Stimulated activated CD4-positive, alpha-beta T cell treated with anti-CD3 and anti-CD28 coated beads, Interleukin-15, amount 100 ng/mL, for 24 hours (primary cell): Measurements from ENCODE around the gene RGL2.
A peak's percentile ranks its signal among the peaks of the same experiment; 100 is the strongest.
"Not testable (repeated sequence)": the region's sequence is repeated elsewhere in the genome, so short reads cannot be mapped to it uniquely, and the experiment has no call there.

Source experiments
- DNase-seq: peaks from one replicate; pipeline ENCODE4 v3.0.0-alpha.2; 2020

The RGL2 gene

GRCh38 chr6:33292996-33293682, 5.6 kb downstream of the RGL2 start:
- DNase-seq = no peak

GRCh38 chr6:33290459-33290858, 8.3 kb downstream of the RGL2 start:
- no peak for DNase-seq

GRCh38 chr6:33289784-33290315, 8.9 kb downstream of the RGL2 start:
- no peak for DNase-seq

DNA sequence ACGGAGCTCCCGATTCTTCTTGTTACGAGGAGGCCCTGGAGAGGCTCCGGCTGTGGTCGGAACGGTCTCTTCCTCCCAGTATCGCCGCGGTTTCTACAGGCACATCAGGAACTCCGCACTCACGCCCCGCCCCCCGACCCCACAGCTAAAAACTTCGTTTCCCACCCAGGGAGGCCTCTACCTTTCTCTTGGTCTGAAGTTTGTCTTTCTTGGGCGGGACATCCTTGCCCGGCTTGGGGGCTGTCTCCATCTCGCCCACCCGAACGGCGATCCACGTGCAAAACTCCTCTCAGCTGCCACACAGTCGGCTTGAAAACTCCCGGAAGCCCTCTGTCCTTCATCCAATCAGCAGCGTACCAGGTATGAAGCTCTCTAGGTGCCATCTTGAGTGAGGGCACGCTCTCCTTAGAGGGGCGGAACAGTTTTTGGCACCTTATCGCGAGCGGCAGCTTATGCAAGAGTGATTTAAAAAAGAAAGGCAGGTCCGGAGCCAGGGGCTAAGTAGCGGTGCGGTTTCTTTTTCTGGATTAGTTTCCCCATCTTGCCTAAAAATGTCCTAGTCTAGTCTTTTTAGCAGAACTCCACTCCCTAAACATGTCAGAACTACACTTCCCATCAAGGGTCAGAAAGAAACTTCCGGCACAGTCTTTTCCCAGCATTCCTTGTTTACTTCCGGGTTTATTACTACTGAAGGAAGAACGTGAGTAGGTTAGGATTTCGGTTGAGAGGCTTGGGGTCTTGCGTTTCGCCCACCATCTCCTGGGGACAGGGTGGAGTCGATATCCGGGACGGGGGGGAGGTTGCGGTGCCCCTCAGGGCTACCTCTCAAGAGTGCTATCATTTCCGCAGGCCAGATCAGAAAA, 9.6 kb downstream of the RGL2 start, which contains the start of the genes PFDN6 and WDR46:
Gene PFDN6, plus strand, starts transcription at position 681 of the 863 bp plus-strand sequence. CDS start 256 bp downstream, outside the sequence.
Gene WDR46, minus strand, starts transcription at position 319 of the 863 bp plus-strand sequence. Its CDS starts 69 bp downstream, at position 250.
- DNase-seq = peak; percentile 85

DNA sequence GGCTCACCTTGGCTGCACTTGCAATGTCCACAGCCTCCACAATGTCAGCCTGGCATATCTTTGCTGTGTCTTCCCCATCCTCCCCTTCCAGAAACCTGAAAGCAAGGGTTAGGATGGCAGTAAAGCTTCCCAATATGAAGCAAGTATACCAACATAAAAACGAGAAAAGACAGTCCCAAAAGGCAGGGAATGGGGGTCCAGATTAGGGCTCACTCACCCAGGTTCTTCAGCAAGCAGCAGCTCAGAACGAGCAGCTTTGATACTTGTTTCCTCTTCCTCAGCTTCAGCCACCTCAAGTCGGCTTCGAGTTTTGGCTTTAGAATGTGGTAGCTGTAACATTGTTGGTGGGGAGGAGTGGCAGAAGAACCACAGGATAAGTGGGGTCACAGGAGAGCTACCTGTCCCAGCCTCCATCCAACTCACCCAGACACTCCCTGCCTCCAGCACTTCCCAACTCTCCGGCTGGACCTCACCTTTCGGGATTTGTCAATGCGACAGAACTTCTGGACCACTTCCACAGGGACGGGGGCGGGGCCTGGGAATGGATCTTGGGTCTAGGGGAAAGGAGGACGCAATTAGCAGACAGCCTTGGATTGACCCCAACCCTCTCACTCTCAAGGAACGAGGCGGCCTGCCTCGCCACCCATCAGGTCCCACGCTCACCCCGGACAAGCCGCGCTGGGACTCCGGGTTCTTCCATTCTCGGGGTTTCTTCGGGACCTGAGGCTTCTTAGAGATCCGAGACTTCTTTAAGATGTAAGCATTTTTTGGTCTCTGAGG, 10.4 kb downstream of the RGL2 start:
- DNase-seq = no peak

GRCh38 chr6:33286946-33287914, 11.5 kb downstream of the RGL2 start:
- DNase-seq = no peak

- not testable (repeated sequence) for DNase-seq
Measured at GRCh38 chr6:33285214-33285613, 13.5 kb downstream of the RGL2 start.

GRCh38 chr6:33280539-33280938, 18.2 kb downstream of the RGL2 start:
- DNase-seq = no peak

DNA sequence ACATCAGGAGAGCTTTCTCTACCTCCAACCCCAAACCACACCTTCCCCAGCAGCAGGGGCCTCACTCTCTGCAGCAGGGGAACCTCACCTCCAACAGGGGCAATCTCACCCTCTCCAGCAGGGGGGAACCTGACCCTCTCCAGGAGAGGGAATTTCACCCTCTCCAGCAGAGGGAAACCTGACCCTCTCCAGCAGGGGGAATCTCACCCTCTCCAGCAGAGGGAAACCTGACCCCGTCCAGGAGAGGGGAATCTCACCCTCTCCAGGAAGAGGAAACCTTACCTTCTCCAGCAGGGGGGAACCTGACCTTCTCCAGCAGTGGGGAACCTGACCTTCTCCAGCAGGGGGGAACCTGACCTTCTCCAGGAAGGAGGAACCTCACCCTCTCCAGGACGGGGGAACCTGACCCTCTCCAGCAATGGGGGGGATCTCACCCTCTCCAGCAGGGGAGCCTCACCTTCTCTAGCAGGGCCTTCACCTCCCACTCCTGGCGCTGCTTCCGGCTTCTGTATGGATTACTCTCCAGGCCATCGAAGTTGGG, 18.7 kb downstream of the RGL2 start:
- no peak for DNase-seq

GRCh38 chr6:33279257-33279695, 19.5 kb downstream of the RGL2 start:
- DNase-seq = no peak

DNA sequence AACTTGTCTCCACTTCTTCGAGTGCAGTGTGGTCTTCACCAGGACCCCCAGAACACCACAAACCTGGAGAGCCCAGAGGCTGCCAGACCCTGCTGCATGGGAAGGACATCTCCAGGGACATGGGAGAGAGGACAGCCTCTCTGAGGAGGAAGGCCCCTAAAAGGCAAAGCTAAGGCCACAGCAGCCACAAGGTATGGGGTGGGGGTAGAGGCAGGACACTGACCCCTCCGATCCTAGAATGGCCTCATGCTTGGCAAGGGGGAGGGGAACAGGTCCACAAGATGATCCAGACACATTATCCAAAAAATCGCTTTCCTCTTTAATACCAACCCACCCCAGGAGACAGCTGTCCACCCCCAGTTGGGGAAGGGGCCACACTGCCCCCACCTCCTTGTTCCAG, 19.9 kb downstream of the RGL2 start:
- no peak for DNase-seq

DNA sequence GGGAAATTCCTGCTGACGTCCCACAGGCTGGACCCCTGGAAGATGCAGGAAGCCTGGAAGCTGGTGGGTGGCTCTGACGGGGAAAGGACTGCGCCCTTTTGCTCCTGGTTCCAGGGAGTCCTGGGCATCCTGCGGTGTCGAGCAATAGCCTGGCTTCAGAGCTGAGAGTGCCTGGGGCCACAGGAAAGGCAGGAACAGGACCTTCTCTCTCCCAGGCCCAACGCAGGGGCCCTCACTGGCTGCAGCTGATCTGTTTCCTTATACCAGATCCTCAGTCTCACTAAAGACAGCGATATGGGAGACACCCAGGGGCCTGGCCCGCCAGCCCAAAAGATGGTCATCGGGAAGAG, 20.4 kb downstream of the RGL2 start:
- DNase-seq = no peak

GRCh38 chr6:33277663-33278391, 20.9 kb downstream of the RGL2 start:
- peak; percentile 58 for DNase-seq

DNA sequence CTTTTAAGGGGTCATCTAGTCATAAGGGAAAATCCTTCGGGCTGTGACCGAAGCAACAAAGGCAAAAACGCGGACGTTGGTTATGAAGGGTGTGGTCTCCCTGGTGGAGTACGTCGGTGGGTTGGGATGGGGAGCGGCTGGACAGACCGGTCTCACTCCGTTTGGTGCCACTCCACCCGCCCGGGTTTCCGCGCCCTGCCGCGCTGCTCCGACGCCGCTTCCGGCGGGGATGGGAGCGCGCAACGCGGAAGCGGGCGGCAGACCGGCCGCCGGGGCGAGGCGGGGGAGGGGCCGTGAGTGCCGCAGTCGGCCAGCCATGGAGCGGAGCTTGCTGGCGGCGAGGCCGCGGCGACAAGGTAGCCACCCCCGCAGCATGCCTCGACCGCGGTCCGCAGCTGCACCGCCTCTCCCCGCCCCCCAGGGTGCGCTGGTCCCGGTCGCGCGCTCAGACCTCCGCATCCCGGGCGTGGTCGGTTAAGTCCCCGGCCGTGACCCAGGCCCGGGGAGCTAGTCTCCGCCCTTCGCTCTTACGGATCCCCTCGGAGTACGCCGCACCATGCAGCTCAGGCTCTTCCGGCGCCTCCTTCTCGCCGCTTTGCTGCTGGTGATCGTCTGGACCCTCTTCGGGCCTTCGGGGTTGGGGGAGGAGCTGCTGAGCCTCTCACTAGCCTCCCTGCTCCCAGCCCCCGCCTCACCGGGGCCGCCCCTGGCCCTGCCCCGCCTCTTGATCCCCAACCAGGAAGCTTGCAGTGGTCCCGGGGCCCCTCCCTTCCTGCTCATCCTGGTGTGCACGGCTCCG, 21.7 kb downstream of the RGL2 start, which contains the start of gene B3GALT4:
Gene B3GALT4, plus strand, starts transcription at position 260 of the 799 bp plus-strand sequence. Its CDS starts 297 bp downstream, at position 557.
- DNase-seq = peak; percentile 90

DNA sequence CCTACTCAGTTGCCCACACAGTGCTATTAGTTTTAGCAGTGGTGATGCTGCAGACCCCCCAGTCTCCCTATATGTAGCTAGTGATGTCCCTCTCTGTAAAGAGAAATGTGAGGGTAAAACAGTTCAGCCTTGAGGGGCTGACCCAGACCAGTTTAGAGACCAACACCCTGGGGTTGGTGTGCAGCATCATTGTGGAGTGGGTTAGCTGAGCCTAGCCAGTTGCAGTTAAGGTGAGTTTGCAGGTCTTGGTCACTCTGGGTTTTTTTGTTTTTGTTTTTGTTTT, 22.2 kb downstream of the RGL2 start:
- no peak for DNase-seq

DNA sequence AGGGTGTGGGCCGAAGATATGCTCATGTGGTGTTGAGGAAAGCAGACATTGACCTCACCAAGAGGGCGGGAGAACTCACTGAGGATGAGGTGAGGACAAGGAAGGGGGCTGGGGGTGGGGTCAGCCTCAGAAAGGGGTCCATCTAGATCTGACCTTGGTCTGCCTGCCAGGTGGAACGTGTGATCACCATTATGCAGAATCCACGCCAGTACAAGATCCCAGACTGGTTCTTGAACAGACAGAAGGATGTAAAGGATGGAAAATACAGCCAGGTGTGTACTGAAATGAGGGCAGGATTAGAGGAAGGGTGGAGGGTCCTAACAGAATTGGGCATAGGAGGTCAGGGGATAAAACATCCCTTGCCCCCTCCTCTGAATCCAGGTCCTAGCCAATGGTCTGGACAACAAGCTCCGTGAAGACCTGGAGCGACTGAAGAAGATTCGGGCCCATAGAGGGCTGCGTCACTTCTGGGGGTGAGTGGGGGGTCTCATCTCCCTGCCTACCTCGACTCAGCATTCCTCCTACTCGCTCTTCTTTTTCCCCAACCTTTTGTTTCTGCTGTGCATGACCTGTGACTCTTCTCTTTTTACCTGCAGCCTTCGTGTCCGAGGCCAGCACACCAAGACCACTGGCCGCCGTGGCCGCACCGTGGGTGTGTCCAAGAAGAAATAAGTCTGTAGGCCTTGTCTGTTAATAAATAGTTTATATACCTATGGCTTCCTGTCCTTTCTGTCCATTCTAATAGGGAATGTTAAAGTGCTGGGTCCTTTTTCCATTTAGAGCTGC, 22.8 kb downstream of the RGL2 start:
- DNase-seq = peak; percentile 41

DNA sequence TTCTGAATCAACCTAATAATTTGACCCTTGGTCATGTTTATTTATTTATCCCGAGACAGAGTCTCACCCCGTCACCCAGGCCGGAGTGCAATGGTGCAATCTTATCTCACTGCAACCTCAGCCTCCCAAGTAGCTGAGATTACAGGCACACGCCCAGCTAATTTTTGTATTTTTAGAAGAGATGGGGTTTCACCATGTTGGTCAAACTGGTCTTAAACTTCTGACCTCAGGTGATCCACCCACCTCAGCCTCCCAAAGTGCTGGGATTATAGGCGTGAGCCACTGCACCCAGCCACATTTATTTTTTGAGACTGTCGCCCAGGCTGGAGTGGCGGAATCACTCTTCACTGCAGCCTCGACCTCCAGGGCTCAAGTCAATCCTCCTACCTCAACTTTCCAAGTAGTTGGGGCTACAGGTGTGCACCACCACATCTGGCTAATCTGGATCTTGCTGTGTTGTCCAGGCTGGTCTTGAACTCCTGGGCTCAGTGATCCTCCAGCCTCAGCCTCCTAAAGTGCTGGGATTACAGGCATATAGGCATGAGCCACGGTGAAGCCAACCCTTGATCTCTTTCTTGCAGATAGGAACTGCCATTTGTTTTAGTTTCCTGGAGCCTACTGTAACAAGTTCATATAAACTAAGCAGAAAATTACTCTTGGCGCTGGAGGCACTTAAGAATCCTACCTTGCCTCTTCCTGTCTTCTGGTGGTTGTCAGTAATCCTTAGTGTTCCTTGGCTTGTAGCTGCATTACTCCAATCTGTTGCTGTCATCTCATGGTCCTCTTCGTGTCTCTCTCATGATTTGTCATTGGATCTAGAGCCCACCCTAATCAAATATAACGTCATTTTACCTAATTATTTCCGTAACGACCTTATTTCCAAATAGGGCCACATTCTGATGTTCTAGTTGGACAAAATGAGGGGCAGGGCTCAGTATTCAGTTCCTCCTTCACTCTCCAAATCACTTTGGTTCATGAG, 24.5 kb downstream of the RGL2 start:
- DNase-seq = no peak
